ENCODE data around the gene UQCR10.

GRCh38 chr22:29810216-29810615 is 43.0 kb downstream of the UQCR10 start:
- TF ChIP-seq MAFK (IDR thresholded peaks at IDR 0.05; ENCODE audit: low read depth, low read length) (no peak), POLR2A (IDR thresholded peaks at IDR 0.05; ENCODE audit: low read depth, low read length) (no peak)
- TF ChIP-seq, protein P1, sequence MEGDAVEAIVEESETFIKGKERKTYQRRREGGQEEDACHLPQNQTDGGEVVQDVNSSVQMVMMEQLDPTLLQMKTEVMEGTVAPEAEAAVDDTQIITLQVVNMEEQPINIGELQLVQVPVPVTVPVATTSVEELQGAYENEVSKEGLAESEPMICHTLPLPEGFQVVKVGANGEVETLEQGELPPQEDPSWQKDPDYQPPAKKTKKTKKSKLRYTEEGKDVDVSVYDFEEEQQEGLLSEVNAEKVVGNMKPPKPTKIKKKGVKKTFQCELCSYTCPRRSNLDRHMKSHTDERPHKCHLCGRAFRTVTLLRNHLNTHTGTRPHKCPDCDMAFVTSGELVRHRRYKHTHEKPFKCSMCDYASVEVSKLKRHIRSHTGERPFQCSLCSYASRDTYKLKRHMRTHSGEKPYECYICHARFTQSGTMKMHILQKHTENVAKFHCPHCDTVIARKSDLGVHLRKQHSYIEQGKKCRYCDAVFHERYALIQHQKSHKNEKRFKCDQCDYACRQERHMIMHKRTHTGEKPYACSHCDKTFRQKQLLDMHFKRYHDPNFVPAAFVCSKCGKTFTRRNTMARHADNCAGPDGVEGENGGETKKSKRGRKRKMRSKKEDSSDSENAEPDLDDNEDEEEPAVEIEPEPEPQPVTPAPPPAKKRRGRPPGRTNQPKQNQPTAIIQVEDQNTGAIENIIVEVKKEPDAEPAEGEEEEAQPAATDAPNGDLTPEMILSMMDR (conservative IDR thresholded peaks at IDR 0.05; ENCODE audit: low read depth, low read length) = no peak
